CD4-positive, alpha-beta T cell treated with Interleukin-2 at 100 ng/mL for 4 hours (primary cell): ENCODE data around the gene NFATC4.
A peak's percentile ranks its signal among the peaks of the same experiment; 100 is the strongest.

Experiments used
- DNase-seq: peaks from one replicate; pipeline ENCODE4 v3.0.0-alpha.2; 2020; ENCODE audit warnings: low spot score

Gene NFATC4

DNA sequence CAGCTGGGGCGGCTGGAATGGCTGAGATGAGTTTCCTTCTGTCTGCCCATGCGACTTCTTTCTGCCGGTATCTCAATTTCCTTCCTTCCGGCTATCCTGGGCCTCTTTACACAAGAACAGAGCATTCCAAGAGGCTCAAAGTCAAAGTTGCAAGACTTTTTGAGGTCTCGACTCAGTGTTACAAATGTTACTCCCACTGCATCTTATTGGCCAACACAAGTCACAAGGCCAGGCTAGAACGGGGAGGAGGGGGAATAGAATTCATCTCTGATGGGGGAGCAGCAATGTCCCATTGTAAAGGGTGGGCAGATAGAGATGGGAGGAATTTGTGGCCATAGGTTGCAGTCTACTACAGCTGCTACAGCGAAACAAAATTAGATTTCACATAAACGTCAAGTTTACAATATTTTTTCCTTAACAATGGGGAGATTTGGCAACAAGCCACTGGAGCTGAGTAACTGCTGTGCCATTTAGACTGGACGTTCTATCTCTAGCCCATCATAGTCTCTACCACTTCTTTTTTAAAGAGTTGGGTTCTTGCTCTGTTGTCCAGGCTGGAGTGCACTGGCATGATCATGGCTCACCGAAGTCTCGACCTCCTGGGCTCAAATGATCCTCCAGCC is 21.4 kb downstream of the NFATC4 start:
- no peak for DNase-seq

DNA sequence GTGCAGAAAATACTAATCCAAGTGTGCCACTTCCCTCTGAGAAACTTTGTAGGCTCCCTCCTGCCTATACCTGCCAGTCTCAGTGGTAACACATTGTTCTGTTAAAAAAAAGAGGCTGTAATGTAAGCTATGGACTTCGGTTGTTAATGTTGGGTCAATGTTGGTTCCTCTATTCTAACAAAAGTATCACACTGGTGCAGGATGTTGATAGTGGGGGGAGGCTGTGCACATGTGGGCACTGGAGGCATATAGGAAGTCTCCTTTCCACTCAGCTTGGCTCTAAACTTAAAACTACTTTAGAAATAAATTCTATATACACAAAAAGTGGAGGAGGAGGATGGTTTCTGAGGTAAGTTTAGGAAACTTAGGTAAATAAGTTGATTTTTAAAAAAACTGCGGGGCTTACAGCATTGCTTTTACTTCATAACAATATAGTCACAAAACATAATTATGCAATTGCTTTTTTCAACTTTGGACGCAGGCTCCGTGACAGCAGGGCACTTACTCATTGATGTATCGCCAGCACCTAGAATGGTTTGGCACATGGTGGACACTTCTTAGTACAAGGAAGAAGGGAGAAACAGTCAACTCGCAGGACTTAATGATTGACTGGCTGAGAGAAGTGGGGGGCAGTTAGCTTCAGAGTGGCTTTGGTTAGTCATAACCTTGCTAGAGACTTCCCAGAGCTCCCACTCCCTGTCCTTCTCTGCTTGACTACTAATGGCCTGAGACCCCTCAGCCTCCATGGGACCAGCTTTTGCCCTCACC is 22.9 kb downstream of the NFATC4 start:
- no peak for DNase-seq

- DNase-seq: no peak
Measured at GRCh38 chr14:24392325-24393091, 24.5 kb downstream of the NFATC4 start.

- peak; percentile 19 for DNase-seq
Measured at GRCh38 chr14:24394275-24394674, 26.3 kb downstream of the NFATC4 start.

DNA sequence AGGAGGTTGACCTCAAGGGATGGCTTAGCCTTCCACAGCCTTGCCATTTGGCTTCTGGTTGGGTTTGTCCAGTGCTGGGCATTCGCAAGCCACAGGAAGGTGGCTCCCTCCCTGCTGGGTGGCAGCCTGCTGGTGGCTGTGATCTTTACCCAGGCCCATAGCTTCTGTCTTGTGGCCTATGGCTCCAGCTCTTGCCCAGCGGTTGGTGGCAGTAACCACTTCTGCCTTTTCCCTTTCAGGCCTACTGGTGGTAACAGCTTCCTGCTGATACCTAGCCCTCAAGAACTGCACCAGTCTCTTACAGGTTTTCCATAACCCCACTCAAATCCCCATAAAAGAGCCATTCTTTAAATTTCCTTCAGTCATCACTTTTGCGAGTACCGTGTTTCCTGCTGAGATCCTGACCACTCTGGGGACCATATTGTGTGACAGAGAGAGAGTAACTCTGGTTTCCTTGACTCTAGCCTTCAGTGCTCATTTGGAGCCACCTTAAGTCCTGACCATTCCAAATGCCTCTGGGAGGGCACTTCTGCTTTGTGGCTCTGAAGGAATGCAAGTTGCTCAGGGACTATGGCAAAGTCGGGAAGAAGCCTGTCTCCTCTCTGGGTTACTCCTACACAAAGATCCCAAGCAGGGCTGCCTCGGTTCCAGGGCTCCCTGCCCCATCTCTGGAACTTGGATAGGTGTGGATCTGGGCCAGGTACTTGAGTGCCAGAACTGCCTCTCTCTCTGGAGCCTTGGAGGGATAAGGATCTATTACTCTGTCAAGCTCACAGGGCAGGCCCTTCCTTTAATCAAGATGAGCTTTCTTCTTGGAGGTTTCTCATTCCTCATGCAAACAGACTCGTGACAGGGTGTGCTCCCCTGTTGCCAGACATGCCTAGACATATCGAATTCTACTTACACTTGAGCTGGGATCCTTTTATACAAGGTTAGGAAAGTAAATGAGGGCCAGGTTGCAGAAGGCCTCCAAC is 27.9 kb downstream of the NFATC4 start:
- no peak for DNase-seq

- no peak for DNase-seq
Measured at GRCh38 chr14:24397639-24398292, 29.8 kb downstream of the NFATC4 start.

DNA sequence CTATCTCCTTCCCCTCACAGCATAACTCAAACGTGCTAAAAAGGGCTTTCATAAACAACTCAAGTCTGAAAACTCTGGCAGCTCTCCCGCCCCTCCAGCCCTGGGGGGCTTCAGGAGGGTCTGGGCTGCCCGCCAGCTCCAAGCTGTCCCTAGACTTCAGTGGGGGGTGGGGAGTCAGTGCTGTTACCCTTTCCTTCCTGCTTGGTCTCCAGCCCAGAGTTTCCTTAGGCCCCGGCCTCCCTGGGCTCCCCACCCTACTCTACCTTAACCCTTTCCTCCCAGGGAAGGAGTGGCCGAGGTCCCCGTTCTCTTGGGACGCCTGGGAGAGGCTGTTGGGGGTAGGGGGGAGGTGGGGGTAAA is 30.3 kb downstream of the NFATC4 start:
- no peak for DNase-seq

DNA sequence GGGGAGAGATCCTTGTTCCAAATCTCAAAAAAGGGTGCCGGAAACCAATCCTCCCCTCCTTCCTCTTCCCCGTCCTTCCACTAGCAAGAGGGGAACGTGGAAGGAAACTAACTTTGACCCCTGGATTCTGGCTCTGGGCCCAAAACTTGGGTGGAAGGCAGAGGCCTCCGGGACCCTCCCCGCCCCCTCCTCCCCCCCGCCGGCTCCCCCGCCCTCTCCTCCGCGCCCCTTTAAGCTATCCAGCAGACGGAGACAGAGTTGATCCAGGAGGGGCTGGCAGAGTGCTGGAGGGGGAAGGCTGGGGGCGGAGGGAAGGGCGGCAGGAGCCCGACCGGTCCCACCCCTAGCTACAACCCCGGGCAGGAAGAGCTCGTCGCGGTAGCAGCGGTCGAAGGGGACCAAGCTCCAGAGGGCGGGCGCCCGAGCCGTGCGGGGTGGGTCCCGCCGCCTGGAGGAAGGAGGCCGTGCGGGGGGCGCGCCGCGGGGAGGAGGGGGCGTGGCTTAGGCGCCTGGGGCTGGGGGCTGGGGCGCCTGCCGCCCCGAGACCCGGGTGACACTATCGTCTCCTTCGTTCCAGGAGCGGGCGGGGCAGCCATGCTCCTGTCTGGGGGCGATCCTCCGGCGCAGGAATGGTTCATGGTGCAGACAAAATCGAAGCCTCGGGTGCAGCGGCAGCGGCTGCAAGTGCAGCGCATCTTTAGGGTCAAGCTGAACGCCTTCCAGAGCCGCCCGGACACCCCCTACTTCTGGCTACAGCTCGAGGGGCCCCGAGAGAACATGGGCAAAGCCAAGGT is 30.9 kb downstream of the NFATC4 start, which contains the start of gene NYNRIN:
NYNRIN (plus strand) TSS at position 351 of the 794 bp plus-strand sequence; CDS start at position 595, 244 bp downstream.
- DNase-seq: no peak

- no peak for DNase-seq
Measured at GRCh38 chr14:24399447-24399822, 31.5 kb downstream of the NFATC4 start.

- no peak for DNase-seq
Measured at GRCh38 chr14:24399999-24400718, 32.2 kb downstream of the NFATC4 start.

DNA sequence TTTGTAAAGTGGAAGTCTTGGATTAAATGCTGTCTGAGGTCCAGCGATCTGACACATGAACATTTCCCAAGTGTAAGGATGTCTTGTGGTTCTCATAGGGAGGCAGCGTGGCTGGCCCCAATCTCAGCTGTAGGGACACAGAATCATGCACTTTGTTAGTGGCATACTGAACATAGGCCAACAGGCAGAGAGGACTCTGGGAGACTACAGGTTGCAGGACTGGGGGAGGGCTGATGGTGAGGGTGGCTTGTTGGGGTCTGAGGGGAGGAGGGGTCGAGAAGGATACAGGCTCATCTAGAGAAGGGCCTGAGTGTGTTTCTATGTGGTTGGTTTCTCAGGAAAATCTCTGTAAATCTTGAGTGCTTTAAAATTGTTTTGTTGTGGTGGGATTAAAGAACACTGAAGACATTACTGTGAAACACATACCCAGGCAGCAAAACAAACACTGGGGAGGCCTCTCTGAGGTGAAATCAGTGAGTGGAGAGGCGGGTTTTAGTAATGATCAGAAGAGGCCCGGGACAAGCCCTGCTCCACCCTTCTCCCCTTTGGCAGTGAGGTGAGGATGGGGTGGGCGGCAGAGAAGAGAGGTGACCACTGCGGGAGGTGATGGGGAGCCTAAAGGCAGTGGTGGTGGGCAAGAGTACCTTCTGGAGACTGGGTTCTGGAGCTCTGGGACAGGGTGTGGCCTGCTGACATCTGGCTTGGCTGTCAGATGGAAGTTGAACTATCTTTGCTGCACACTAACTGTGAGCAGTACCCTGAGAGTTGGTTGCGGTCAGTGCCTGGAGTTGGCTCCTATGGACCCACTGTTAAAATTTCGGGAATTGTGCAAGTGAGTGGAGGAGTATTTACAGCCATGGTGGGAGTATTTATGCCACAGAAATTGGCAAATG is 34.1 kb downstream of the NFATC4 start:
- no peak for DNase-seq

DNA sequence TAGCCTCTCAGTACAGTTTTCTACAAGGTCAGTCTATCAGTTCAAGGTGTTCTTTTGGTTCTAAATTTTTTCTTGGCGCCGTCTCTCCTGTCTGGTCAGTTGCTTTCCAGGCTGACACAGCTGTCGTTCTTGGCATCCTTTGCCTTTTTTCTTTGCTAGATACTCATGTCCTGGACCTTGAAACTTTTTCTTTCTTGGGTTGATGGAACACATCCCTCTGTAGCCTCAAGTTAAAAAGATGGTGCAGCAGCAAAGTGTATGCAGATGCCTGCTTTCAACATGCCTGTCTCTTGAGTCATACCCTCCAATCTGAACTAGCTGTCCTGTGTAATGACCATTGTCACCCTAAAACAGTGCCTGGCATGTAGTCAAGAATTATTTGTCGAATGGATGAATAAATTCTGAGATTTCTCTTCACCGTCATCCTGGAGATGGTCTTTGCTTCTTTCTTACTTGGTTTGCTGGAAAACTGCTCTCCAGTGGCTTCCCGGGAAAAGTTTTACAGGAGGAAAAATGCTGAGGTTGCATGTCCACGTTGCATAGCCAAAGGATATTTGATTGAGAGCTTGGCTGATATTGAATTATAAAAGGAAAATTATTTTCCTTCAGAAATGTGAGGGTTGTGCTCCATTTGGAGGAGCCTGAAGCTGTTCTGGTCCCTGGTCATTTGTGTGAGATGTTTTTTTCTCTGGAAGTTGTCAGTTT is 35.5 kb downstream of the NFATC4 start:
- DNase-seq: no peak

GRCh38 chr14:24404814-24405213 is 36.8 kb downstream of the NFATC4 start:
- no peak for DNase-seq

- DNase-seq: no peak
Measured at GRCh38 chr14:24406416-24406815, 38.4 kb downstream of the NFATC4 start.

DNA sequence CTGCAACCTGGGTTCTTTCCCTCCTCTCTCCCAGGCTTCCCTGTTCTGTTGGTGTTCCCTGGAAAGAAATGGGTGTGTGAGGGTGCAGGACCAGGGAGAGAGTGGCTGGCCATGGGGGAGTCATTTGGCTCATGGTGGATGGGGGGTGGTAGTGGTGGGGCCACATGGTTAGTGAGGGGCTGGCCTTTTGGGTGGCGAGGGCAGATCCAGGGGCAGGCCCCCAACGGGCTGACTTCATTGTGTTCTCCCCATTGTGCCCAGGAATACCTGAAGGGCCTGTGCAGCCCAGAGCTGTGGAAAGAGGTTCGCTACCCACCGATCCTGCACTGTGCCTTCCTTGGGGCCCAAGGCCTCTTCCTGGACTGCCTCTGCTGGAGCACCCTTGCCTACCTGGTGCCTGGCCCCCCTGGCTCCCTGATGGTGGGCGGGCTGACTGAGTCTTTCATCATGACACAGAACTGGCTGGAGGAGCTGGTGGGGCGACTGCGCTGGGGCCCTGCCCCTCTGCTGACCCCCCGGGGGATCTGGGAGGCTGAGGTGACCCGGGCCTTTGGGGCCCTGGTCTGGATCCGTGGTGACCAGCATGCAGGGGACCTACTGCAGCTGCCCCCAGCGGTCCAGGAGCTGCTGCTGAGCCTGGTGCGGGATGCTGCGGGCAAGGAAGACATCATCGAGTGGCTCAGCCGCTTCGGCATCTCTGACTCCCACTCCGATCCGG is 39.8 kb downstream of the NFATC4 start:
- no peak for DNase-seq

DNA sequence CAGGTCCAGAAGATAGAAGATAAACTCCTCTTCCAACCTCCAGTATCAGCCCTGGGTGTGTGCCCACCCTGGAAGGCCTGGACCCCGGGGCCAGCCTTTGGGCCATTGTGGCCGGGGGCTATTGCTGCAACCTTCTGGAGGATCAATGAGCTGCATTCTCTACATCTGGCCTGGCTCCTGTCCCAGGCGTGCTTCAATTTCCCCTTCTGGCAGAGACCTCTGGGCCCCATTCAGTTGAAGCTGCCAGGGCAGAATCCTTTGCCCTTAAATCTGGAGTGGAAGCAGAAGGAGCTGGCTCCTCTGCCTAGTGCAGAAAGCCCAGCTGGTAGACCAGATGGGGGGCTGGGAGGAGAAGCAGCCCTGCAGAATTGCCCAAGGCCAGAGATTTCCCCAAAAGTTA is 40.8 kb downstream of the NFATC4 start:
- DNase-seq: no peak

GRCh38 chr14:24409192-24409591 is 41.2 kb downstream of the NFATC4 start:
- DNase-seq: no peak
